Stimulated activated CD8-positive, alpha-beta memory T cell treated with anti-CD3 and anti-CD28 coated beads, Interleukin-4, amount 100 ng/mL, for 4 hours (primary cell): ENCODE measurements around the gene GMDS.

Experiments used
- DNase-seq, 2 donors: peaks; one replicate each; pipeline ENCODE4 v3.0.0-alpha.2; 2020; ENCODE audit warnings: low read depth in 2 of 2, low spot score in 1 of 2

The GMDS gene

GRCh38 chr6:1636971-1637871 lies 608.2 kb downstream of the GMDS start:
- DNase-seq, result no peak

GRCh38 chr6:1636272-1636825 lies 609.1 kb downstream of the GMDS start:
- DNase-seq, result no peak

- no peak for DNase-seq
Measured at GRCh38 chr6:1635305-1636010, 609.9 kb downstream of the GMDS start.

GRCh38 chr6:1634081-1634480 lies 611.3 kb downstream of the GMDS start:
- no peak for DNase-seq

- DNase-seq, result no peak
Measured at GRCh38 chr6:1633366-1634021, 611.9 kb downstream of the GMDS start.

GRCh38 chr6:1631251-1631650 lies 614.2 kb downstream of the GMDS start:
- no peak for DNase-seq

- no peak for DNase-seq
Measured at GRCh38 chr6:1630771-1631217, 614.6 kb downstream of the GMDS start.

- DNase-seq, result no peak
Measured at GRCh38 chr6:1630212-1630770, 615.1 kb downstream of the GMDS start.

- no peak for DNase-seq
Measured at GRCh38 chr6:1629316-1629715, 616.1 kb downstream of the GMDS start.

GRCh38 chr6:1627827-1628560 lies 617.4 kb downstream of the GMDS start:
- no peak for DNase-seq

- DNase-seq, result no peak
Measured at GRCh38 chr6:1626481-1626880, 618.9 kb downstream of the GMDS start.

- DNase-seq, result no peak
Measured at GRCh38 chr6:1625794-1626435, 619.5 kb downstream of the GMDS start.

- DNase-seq, result no peak
Measured at GRCh38 chr6:1624851-1625781, 620.3 kb downstream of the GMDS start.

- no peak for DNase-seq
Measured at GRCh38 chr6:1624058-1624850, 621.2 kb downstream of the GMDS start.

- no peak for DNase-seq
Measured at GRCh38 chr6:1623769-1624057, 621.7 kb downstream of the GMDS start.

GRCh38 chr6:1622851-1623768 lies 622.3 kb downstream of the GMDS start:
- no peak for DNase-seq

GRCh38 chr6:1622220-1622850 lies 623.1 kb downstream of the GMDS start:
- no peak for DNase-seq
